ENCODE data around the gene TPR.
"Not testable (repeated sequence)": the region's sequence is repeated elsewhere in the genome, so short reads cannot be mapped to it uniquely, and the experiment has no call there.

- TF ChIP-seq CTCF (IDR thresholded peaks at IDR 0.05; ENCODE audit: low read depth, low read length, poor library complexity, severe bottlenecking); EZH2phosphoT487 (IDR thresholded peaks at IDR 0.05; ENCODE audit: borderline replicate concordance, low read length): not testable (repeated sequence)
Measured at GRCh38 chr1:186401446-186401845, 26.4 kb upstream of the TPR start.

Measured in DOHH2 (cell line).